ENCODE measurements around the gene MS4A6E. TPM values are rescaled to one million over a fixed set of nuclear protein-coding genes. Genes with fewer than 3 reads are reported as not detected.
"Not testable (repeated sequence)": the region's sequence is repeated elsewhere in the genome, so short reads cannot be mapped to it uniquely, and the experiment has no call there.

Gene MS4A6E
- total RNA-seq, result not detected in 3 replicates
- long read RNA-seq, result 0 reads

- peaks cover 5% of the 10 kb centered on the region for H3K9me3 Mint-ChIP-seq (ENCODE audit: low read depth)
- H3K36me3 Mint-ChIP-seq (ENCODE audit: low read depth), result no peaks in the 10 kb centered on the region
- no peak within 1 kb of the TSS for H3K4me3 Mint-ChIP-seq (ENCODE audit: unreplicated experiment)
- no peak for DNase-seq (ENCODE audit: low spot score)
- no peaks in the 10 kb centered on the region for H3K4me1 Mint-ChIP-seq (ENCODE audit: low read depth)
- H3K27me3 Mint-ChIP-seq (ENCODE audit: low read depth), result no peaks in the 10 kb centered on the region
- no peak within 1 kb of the TSS for H3K27ac Mint-ChIP-seq (ENCODE audit: unreplicated experiment)
- TF ChIP-seq CTCF (IDR thresholded peaks at IDR 0.05), result no peak
Observed at GRCh38 chr11:60326955-60327354, at the start of gene MS4A6E. MS4A6E (plus strand) TSS chr11:60327255; CDS start chr11:60334896, 7,641 bp downstream.

- H3K27me3 Mint-ChIP-seq (ENCODE audit: low read depth), result no peaks in the 10 kb centered on the region
- H3K4me3 Mint-ChIP-seq (ENCODE audit: unreplicated experiment), result no peak within 1 kb of the TSS
- H3K4me1 Mint-ChIP-seq (ENCODE audit: low read depth), result peaks cover 1% of the 10 kb centered on the region
- H3K27ac Mint-ChIP-seq (ENCODE audit: unreplicated experiment), result no peak within 1 kb of the TSS
- no peak for DNase-seq (ENCODE audit: low spot score)
- no peak for TF ChIP-seq CTCF (IDR thresholded peaks at IDR 0.05)
- H3K36me3 Mint-ChIP-seq (ENCODE audit: low read depth), result no peaks in the 10 kb centered on the region
- H3K9me3 Mint-ChIP-seq (ENCODE audit: low read depth), result peaks cover 3% of the 10 kb centered on the region
Observed at GRCh38 chr11:60280412-60280811, 46.6 kb upstream of the MS4A6E start, which contains the start of gene MS4A4A. MS4A4A (plus strand) TSS chr11:60280666; CDS start chr11:60280676, 10 bp downstream.

- H3K27ac Mint-ChIP-seq (ENCODE audit: unreplicated experiment), result no peak overlapping the region
- DNase-seq (ENCODE audit: low spot score), result no peak
- H3K4me1 Mint-ChIP-seq (ENCODE audit: low read depth), result peaks cover 4% of the 10 kb centered on the region
- H3K27me3 Mint-ChIP-seq (ENCODE audit: low read depth), result no peaks in the 10 kb centered on the region
- TF ChIP-seq CTCF (IDR thresholded peaks at IDR 0.05), result no peak
- peaks cover 3% of the 10 kb centered on the region for H3K9me3 Mint-ChIP-seq (ENCODE audit: low read depth)
- H3K36me3 Mint-ChIP-seq (ENCODE audit: low read depth), result no peaks in the 10 kb centered on the region
- H3K4me3 Mint-ChIP-seq (ENCODE audit: unreplicated experiment), result no peak overlapping the region
Observed at GRCh38 chr11:60281485-60281884, 45.6 kb upstream of the MS4A6E start.

- Mint-ChIP-seq H3K9me3 (ENCODE audit: low read depth) (peaks cover 3% of the 10 kb centered on the region), H3K36me3 (ENCODE audit: low read depth) (no peaks in the 10 kb centered on the region), H3K4me1 (ENCODE audit: low read depth) (peaks cover 4% of the 10 kb centered on the region), H3K4me3 (ENCODE audit: unreplicated experiment) (no peak overlapping the region), H3K27ac (ENCODE audit: unreplicated experiment) (no peak overlapping the region), H3K27me3 (ENCODE audit: low read depth) (no peaks in the 10 kb centered on the region)
- no peak for DNase-seq (ENCODE audit: low spot score)
- no peak for TF ChIP-seq CTCF (IDR thresholded peaks at IDR 0.05)
Observed at GRCh38 chr11:60282286-60282685, 44.8 kb upstream of the MS4A6E start.

- H3K27me3 Mint-ChIP-seq (ENCODE audit: low read depth); DNase-seq (ENCODE audit: low spot score); H3K36me3 Mint-ChIP-seq (ENCODE audit: low read depth); H3K4me3 Mint-ChIP-seq (ENCODE audit: unreplicated experiment); H3K4me1 Mint-ChIP-seq (ENCODE audit: low read depth); H3K27ac Mint-ChIP-seq (ENCODE audit: unreplicated experiment): not testable (repeated sequence)
- peaks cover 19% of the 10 kb centered on the region for H3K9me3 Mint-ChIP-seq (ENCODE audit: low read depth)
Observed at GRCh38 chr11:60285411-60286126, 41.5 kb upstream of the MS4A6E start.

GRCh38 chr11:60288531-60288930, 38.5 kb upstream of the MS4A6E start:
- H3K4me1 Mint-ChIP-seq (ENCODE audit: low read depth), result peaks cover 4% of the 10 kb centered on the region
- no peak for TF ChIP-seq CTCF (IDR thresholded peaks at IDR 0.05)
- H3K9me3 Mint-ChIP-seq (ENCODE audit: low read depth), result peaks cover 16% of the 10 kb centered on the region

More at GRCh38 chr11:60288531-60288930, 38.5 kb upstream of the MS4A6E start:
- DNase-seq (ENCODE audit: low spot score), result no peak
- Mint-ChIP-seq H3K4me3 (ENCODE audit: unreplicated experiment) (no peak overlapping the region), H3K27me3 (ENCODE audit: low read depth) (no peaks in the 10 kb centered on the region), H3K36me3 (ENCODE audit: low read depth) (no peaks in the 10 kb centered on the region), H3K27ac (ENCODE audit: unreplicated experiment) (no peak overlapping the region)
